OCI-LY1 (cell line): ENCODE data around the gene DPH2.

Experiments
- H2AFZ ChIP-seq: fragments of 200-600 bp; sonication (generic), shearing (Covaris generic); 2 replicates; pipeline ENCODE4 v1.6.0; 2014; ENCODE audit warnings: antibody characterized with exemption, mild to moderate bottlenecking, low read length
- H3F3A ChIP-seq: fragments of 200-600 bp; sonication (generic), shearing (Covaris generic); 2 replicates; pipeline ENCODE4 v1.6.0; 2014; ENCODE audit warnings: mild to moderate bottlenecking, antibody characterized with exemption, low read length, moderate library complexity; ENCODE audit not compliant: insufficient read depth
- H3K27ac ChIP-seq: fragments of 200-600 bp; sonication (generic); 2 replicates; pipeline ENCODE4 v1.5.1; 2014; ENCODE audit warnings: low read length, mixed run types, mild to moderate bottlenecking, low read depth; ENCODE audit not compliant: poor library complexity, severe bottlenecking
- H3K27me3 ChIP-seq: fragments of 200-600 bp; sonication (generic); 2 replicates; pipeline ENCODE4 v1.6.0; 2014; ENCODE audit warnings: antibody characterized with exemption, mild to moderate bottlenecking, low read length, moderate library complexity; ENCODE audit not compliant: insufficient read depth
- H3K36me3 ChIP-seq: fragments of 200-600 bp; sonication (generic); 2 replicates; pipeline ENCODE4 v1.6.1; 2014; ENCODE audit warnings: mild to moderate bottlenecking, antibody characterized with exemption, low read length, moderate library complexity, mixed read lengths; ENCODE audit not compliant: insufficient read depth
- H3K4me1 ChIP-seq: fragments of 200-600 bp; sonication (generic); 2 replicates; pipeline ENCODE4 v1.5.1; 2014; ENCODE audit warnings: mild to moderate bottlenecking, low read length, moderate library complexity; ENCODE audit not compliant: insufficient read depth, severe bottlenecking
- H3K4me2 ChIP-seq: fragments of 200-600 bp; sonication (generic), shearing (Covaris generic); 2 replicates; pipeline ENCODE4 v1.6.1; 2014; ENCODE audit warnings: low read length
- H3K4me3 ChIP-seq: fragments of 200-600 bp; sonication (generic); 2 replicates; pipeline ENCODE4 v1.5.1; 2014; ENCODE audit warnings: low read length, low read depth, mild to moderate bottlenecking, mixed read lengths; ENCODE audit not compliant: poor library complexity, severe bottlenecking
- H3K79me2 ChIP-seq: fragments of 200-600 bp; shearing (Covaris generic); 2 replicates; pipeline ENCODE4 v1.6.1; 2016; ENCODE audit warnings: mixed run types, low read length, mixed read lengths; ENCODE audit not compliant: insufficient read depth
- H3K9ac ChIP-seq: fragments of 200-600 bp; sonication (generic), shearing (Covaris generic); 2 replicates; pipeline ENCODE4 v1.6.1; 2014; ENCODE audit warnings: mild to moderate bottlenecking, low read length, mixed read lengths
- H3K9me2 ChIP-seq: fragments of 200-600 bp; sonication (generic), shearing (Covaris generic); 2 replicates; pipeline ENCODE4 v1.6.1; 2014; ENCODE audit warnings: low read depth, mild to moderate bottlenecking, low read length, mixed read lengths
- H3K9me3 ChIP-seq: fragments of 200-600 bp; shearing (Covaris generic); 2 replicates; pipeline ENCODE4 v1.6.1; 2014; ENCODE audit warnings: low read length, mixed read lengths
- H4K20me1 ChIP-seq: fragments of 200-600 bp; sonication (generic), shearing (Covaris generic); 2 replicates; pipeline ENCODE4 v1.6.0; 2016; ENCODE audit warnings: mild to moderate bottlenecking, low read length; ENCODE audit not compliant: insufficient read depth
- CTCF ChIP-seq: fragments of 200-600 bp; sonication (generic), shearing (Covaris generic); IDR thresholded peaks from 2 replicates; pipeline ENCODE4 v1.5.1; 2017; ENCODE audit warnings: mild to moderate bottlenecking, antibody characterized with exemption, low read length, moderate library complexity, mixed read lengths
- EZH2 ChIP-seq: fragments of 200-600 bp; sonication (generic), shearing (Covaris generic); IDR thresholded peaks from 2 replicates; pipeline ENCODE4 v1.8.0; 2017; ENCODE audit warnings: borderline replicate concordance, mixed run types, mild to moderate bottlenecking, antibody characterized with exemption, low read length, moderate library complexity, mixed read lengths

The DPH2 gene

GRCh38 chr1:43968348-43968948 is 1.4 kb upstream of the DPH2 start:
- TF ChIP-seq CTCF = no peak
- no peak for TF ChIP-seq EZH2
- Histone ChIP-seq H3K9me2 (no peaks in the 10 kb centered on the region), H4K20me1 (no peaks in the 10 kb centered on the region), H3K27me3 (no peaks in the 10 kb centered on the region), H3K4me2 (no peak overlapping the region), H2AFZ (no peak overlapping the region), H3K36me3 (peaks cover 19% of the 10 kb centered on the region), H3K9me3 (no peaks in the 10 kb centered on the region), H3K9ac (no peak overlapping the region), H3K27ac (no peak overlapping the region), H3K79me2 (no peaks in the 10 kb centered on the region), H3K4me3 (no peak overlapping the region), H3F3A (no peaks in the 10 kb centered on the region), H3K4me1 (peaks cover 10% of the 10 kb centered on the region)

GRCh38 chr1:43969416-43969745 is 429 bp upstream of the DPH2 start:
- Histone ChIP-seq H2AFZ (no peak overlapping the region), H3K4me3 (peak overlapping the region; percentile 89), H3K79me2 (no peaks in the 10 kb centered on the region), H3K9ac (no peak overlapping the region), H3K4me1 (peaks cover 20% of the 10 kb centered on the region), H3K4me2 (peak overlapping the region; percentile 43), H4K20me1 (no peaks in the 10 kb centered on the region), H3K27me3 (no peaks in the 10 kb centered on the region), H3K9me2 (no peaks in the 10 kb centered on the region), H3K27ac (no peak overlapping the region), H3K36me3 (peaks cover 25% of the 10 kb centered on the region), H3F3A (no peaks in the 10 kb centered on the region), H3K9me3 (no peaks in the 10 kb centered on the region)
- TF ChIP-seq EZH2 = no peak
- no peak for TF ChIP-seq CTCF

- no peaks in the 10 kb centered on the region for H3K27me3 ChIP-seq
Observed at GRCh38 chr1:43970502-43970901, 692 bp downstream of the DPH2 start.

More at GRCh38 chr1:43970502-43970901, 692 bp downstream of the DPH2 start:
- Histone ChIP-seq H4K20me1 (no peaks in the 10 kb centered on the region), H3K27ac (no peak overlapping the region), H3K9me3 (no peaks in the 10 kb centered on the region), H3K9ac (peak overlapping the region; percentile 69), H3K4me2 (peak overlapping the region; percentile 77), H3K4me3 (peak overlapping the region; percentile 89), H2AFZ (no peak overlapping the region), H3F3A (no peaks in the 10 kb centered on the region), H3K36me3 (peaks cover 25% of the 10 kb centered on the region), H3K4me1 (peaks cover 21% of the 10 kb centered on the region), H3K79me2 (no peaks in the 10 kb centered on the region), H3K9me2 (no peaks in the 10 kb centered on the region)
- TF ChIP-seq EZH2 (no peak), CTCF (no peak)
